H9 (cell line): Measurements from ENCODE around the gene PPIL6. TPM values are rescaled to one million over a fixed set of nuclear protein-coding genes. Genes with fewer than 3 reads are reported as not detected.
A peak's percentile ranks its signal among the peaks of the same experiment; 100 is the strongest.

Experiments used
- DNase-seq: peaks from one replicate; pipeline ENCODE4 v3.0.0-alpha.2; 2017
- H2AFZ ChIP-seq: one replicate; pipeline ENCODE4 v1.6.1; 2013; ENCODE audit warnings: mild to moderate bottlenecking, low read length, control low read depth, moderate library complexity
- H2AK5ac ChIP-seq: 2 replicates; pipeline ENCODE4 v1.6.1; 2013; ENCODE audit warnings: low read length, control low read depth, mixed read lengths; ENCODE audit not compliant: insufficient read length
- H2BK120ac ChIP-seq: one replicate; pipeline ENCODE4 v1.6.1; 2013; ENCODE audit warnings: low read depth, mild to moderate bottlenecking, low read length, control low read depth, inconsistent platforms; ENCODE audit not compliant: poor library complexity, severe bottlenecking
- H2BK12ac ChIP-seq: 2 replicates; pipeline ENCODE4 v1.6.1; 2013; ENCODE audit warnings: low read length, control low read depth, mixed read lengths, low read depth; ENCODE audit not compliant: insufficient read length
- H2BK15ac ChIP-seq: 2 replicates; pipeline ENCODE4 v1.6.1; 2013; ENCODE audit warnings: low read depth, low read length, control low read depth
- H2BK20ac ChIP-seq: one replicate; pipeline ENCODE4 v1.6.1; 2013; ENCODE audit warnings: low read depth, mild to moderate bottlenecking, low read length, control low read depth, inconsistent platforms; ENCODE audit not compliant: poor library complexity, severe bottlenecking
- H2BK5ac ChIP-seq: 2 replicates; pipeline ENCODE4 v1.6.1; 2013; ENCODE audit warnings: low read length, control low read depth, mixed read lengths; ENCODE audit not compliant: insufficient read length
- H3K14ac ChIP-seq: 2 replicates; pipeline ENCODE4 v1.6.1; 2013; ENCODE audit warnings: low read length, control low read depth; ENCODE audit not compliant: insufficient read depth
- H3K18ac ChIP-seq: 2 replicates; pipeline ENCODE4 v1.6.1; 2013; ENCODE audit warnings: low read depth, mild to moderate bottlenecking, mixed read lengths, low read length, control low read depth; ENCODE audit not compliant: insufficient read length
- H3K23ac ChIP-seq: 2 replicates; pipeline ENCODE4 v1.6.1; 2013; ENCODE audit warnings: low read length, control low read depth, mixed read lengths, low read depth; ENCODE audit not compliant: insufficient read length
- H3K23me2 ChIP-seq: 2 replicates; pipeline ENCODE4 v1.6.1; 2013; ENCODE audit warnings: low read depth, mild to moderate bottlenecking, mixed read lengths, low read length, control low read depth; ENCODE audit not compliant: insufficient read length, poor library complexity, severe bottlenecking
- H3K27ac ChIP-seq: 2 replicates; pipeline ENCODE4 v1.5.1; 2013; ENCODE audit warnings: low read length, control low read depth, mixed read lengths, low read depth; ENCODE audit not compliant: insufficient read length
- H3K27me3 ChIP-seq: 2 replicates; pipeline ENCODE4 v1.6.1; 2013; ENCODE audit warnings: low read length, control low read depth, inconsistent platforms; ENCODE audit not compliant: insufficient read depth
- H3K4ac ChIP-seq: 2 replicates; pipeline ENCODE4 v1.6.1; 2013; ENCODE audit warnings: low read depth, mild to moderate bottlenecking, control low read depth, inconsistent platforms, low read length, moderate library complexity
- H3K4me1 ChIP-seq: 2 replicates; pipeline ENCODE4 v1.6.1; 2013; ENCODE audit warnings: low read length, control low read depth, inconsistent platforms; ENCODE audit not compliant: insufficient read depth
- H3K4me2 ChIP-seq: 2 replicates; pipeline ENCODE4 v1.6.1; 2013; ENCODE audit warnings: low read length, control low read depth, mixed read lengths; ENCODE audit not compliant: insufficient read length, insufficient read depth
- H3K56ac ChIP-seq: 2 replicates; pipeline ENCODE4 v1.6.1; 2013; ENCODE audit warnings: low read depth, mild to moderate bottlenecking, mixed read lengths, low read length, control low read depth; ENCODE audit not compliant: insufficient read length
- H3K79me1 ChIP-seq: 2 replicates; pipeline ENCODE4 v1.6.1; 2013; ENCODE audit warnings: low read depth, mild to moderate bottlenecking, moderate library complexity, low read length, control low read depth, inconsistent platforms; ENCODE audit not compliant: insufficient read depth, poor library complexity, severe bottlenecking
- H3K79me2 ChIP-seq: 2 replicates; pipeline ENCODE4 v1.6.1; 2013; ENCODE audit warnings: low read length, control low read depth, inconsistent platforms; ENCODE audit not compliant: insufficient read depth
- H3K9ac ChIP-seq: 2 replicates; pipeline ENCODE4 v1.6.1; 2013; ENCODE audit warnings: low read length, control low read depth, mixed read lengths; ENCODE audit not compliant: insufficient read length; ENCODE audit errors: extremely low read depth
- H3K9me3 ChIP-seq: one replicate; pipeline ENCODE4 v1.6.1; 2013; ENCODE audit warnings: low read depth, low read length, inconsistent platforms; ENCODE audit not compliant: control insufficient read depth
- H3T11ph ChIP-seq: one replicate; pipeline ENCODE4 v1.6.1; 2013; ENCODE audit warnings: mild to moderate bottlenecking, low read length, control low read depth, inconsistent platforms
- H4K20me1 ChIP-seq: one replicate; pipeline ENCODE4 v1.6.1; 2013; ENCODE audit not compliant: control insufficient read depth, insufficient read length, insufficient read depth
- H4K5ac ChIP-seq: 2 replicates; pipeline ENCODE4 v1.6.1; 2013; ENCODE audit warnings: low read depth, mild to moderate bottlenecking, mixed read lengths, low read length, control low read depth; ENCODE audit not compliant: insufficient read length
- H4K8ac ChIP-seq: replicated peaks from 2 replicates; pipeline ENCODE4 v1.6.1; 2013; ENCODE audit warnings: low read length, control low read depth, mixed read lengths, low read depth; ENCODE audit not compliant: insufficient read length
- H4K91ac ChIP-seq: 2 replicates; pipeline ENCODE4 v1.6.1; 2013; ENCODE audit warnings: low read depth, mild to moderate bottlenecking, moderate library complexity, mixed read lengths, low read length, control low read depth; ENCODE audit not compliant: insufficient read length
- H3K27ac Mint-ChIP-seq, 3 experiments: 2 replicates in 2 of 3; 3 replicates in 1 of 3; pipeline ENCODE4 v1.8.0; 2020 to 2021; ENCODE audit warnings: mixed read lengths in 3 of 3, mild to moderate bottlenecking in 1 of 3, moderate library complexity in 1 of 3
- H3K27me3 Mint-ChIP-seq: 2 replicates; pipeline ENCODE4 v1.8.0; 2021; ENCODE audit warnings: low read depth, mild to moderate bottlenecking, moderate library complexity, mixed read lengths
- H3K36me3 Mint-ChIP-seq, 3 experiments: 2 replicates in 2 of 3; 3 replicates in 1 of 3; pipeline ENCODE4 v1.8.0; 2020 to 2021; ENCODE audit warnings: low read depth in 3 of 3, mixed read lengths in 3 of 3; ENCODE audit not compliant: insufficient read depth in 1 of 3
- H3K4me1 Mint-ChIP-seq, 2 experiments: 2 replicates each; pipeline ENCODE4 v1.8.0; 2020; ENCODE audit warnings: mixed read lengths in 2 of 2
- H3K4me3 Mint-ChIP-seq, 2 experiments: 2 replicates in 1 of 2; 3 replicates in 1 of 2; pipeline ENCODE4 v1.8.0; 2020 to 2021; ENCODE audit warnings: mild to moderate bottlenecking in 2 of 2, mixed read lengths in 2 of 2, moderate library complexity in 1 of 2
- H3K9me3 Mint-ChIP-seq, 2 experiments: 2 replicates in 1 of 2; 3 replicates in 1 of 2; pipeline ENCODE4 v1.8.0; 2020; ENCODE audit warnings: mild to moderate bottlenecking in 2 of 2, mixed read lengths in 2 of 2, moderate library complexity in 1 of 2
- WGBS: extraction: QIAGEN DNeasy Blood & Tissue Kit; methylation state at CpG from one replicate; pipeline ENCODE4 v1.1.7; 2013; ENCODE audit warnings: missing lambda C conversion rate, low lambda C conversion rate, mixed read lengths; ENCODE audit not compliant: insufficient read length; ENCODE audit errors: extremely low coverage; 5-methylcytosine and 5-hydroxymethylcytosine counted together
- total RNA-seq: library from RNA; stranded (reverse); gene quantifications from 2 replicates; pipeline ENCODE4 v1.2.1, GENCODE V29; 2021
- TF ChIP-seq, protein P1 (sequence below): fragments of 200-600 bp; sonication (generic); conservative IDR thresholded peaks from 3 replicates; pipeline ENCODE4 v1.8.0; 2021; ENCODE audit warnings: antibody characterized with exemption, mild to moderate bottlenecking

PPIL6 gene
- total RNA-seq, 1 experiment from 2014 or later = 1.0 TPM

DNA sequence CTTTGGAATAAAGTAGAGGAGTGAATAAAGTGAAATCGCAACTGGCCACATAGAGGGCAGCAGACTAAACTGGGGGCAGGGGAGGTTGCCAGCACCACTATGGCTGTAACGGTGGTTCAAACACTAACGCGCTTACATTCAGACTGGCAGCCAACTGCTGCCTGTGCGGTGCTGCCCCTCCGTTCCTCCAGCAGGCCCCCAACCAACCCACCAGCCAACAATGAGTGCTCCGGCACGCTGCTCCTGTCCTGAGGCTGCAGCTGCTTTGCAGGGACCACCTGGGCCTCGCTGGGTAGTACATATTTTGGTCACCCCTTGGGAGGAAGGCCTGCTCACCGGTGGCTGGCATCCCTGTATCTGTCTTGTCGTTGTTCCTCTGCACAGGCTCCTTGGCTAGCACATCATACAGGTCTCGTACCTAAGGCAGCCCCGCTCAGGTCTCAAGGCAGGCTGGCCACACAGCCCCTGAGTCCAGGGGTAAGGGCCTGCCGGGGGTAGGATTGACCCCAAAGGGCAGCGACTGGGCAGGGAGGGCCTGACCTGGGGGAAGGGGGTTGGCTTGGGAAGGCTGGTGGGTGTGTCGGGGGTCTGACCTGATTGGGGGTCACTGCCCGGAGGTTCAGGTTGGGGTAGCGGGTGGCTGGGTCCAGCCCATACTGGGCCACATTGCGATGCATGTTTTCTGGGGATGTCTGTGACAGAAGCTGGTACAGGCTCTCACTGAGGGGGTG lies 8.8 kb upstream of the PPIL6 start:
- Histone ChIP-seq H2BK120ac (no peak overlapping the region), H3K14ac (no peak overlapping the region), H2BK20ac (no peak overlapping the region), H2AK5ac (no peak overlapping the region), H3K18ac (no peak overlapping the region), H3K79me2 (no peaks in the 10 kb centered on the region), H4K5ac (no peak overlapping the region), H2BK5ac (no peak overlapping the region), H2BK15ac (no peak overlapping the region), H4K91ac (no peak overlapping the region), H3K4me1 (no peaks in the 10 kb centered on the region), H4K20me1 (no peaks in the 10 kb centered on the region), H2BK12ac (no peak overlapping the region), H2AFZ (no peak overlapping the region), H3K23ac (no peak overlapping the region), H3K4me2 (no peak overlapping the region), H3K79me1 (no peaks in the 10 kb centered on the region), H3K27ac (no peak overlapping the region), H3K56ac (no peak overlapping the region), H3K27me3 (no peaks in the 10 kb centered on the region), H4K8ac (no peak overlapping the region), H3K9me3 (no peaks in the 10 kb centered on the region), H3K9ac (no peak overlapping the region), H3T11ph (no peak overlapping the region), H3K23me2 (no peaks in the 10 kb centered on the region), H3K4ac (no peak overlapping the region)
- Mint-ChIP-seq H3K27me3 (no peaks in the 10 kb centered on the region), H3K27ac (peak overlapping the region in 1 of 3 experiments; percentile 55; a peak in 1 of 7 replicates), H3K36me3 (peaks cover 19 to 77% (median 59%) of the 10 kb centered on the region in 3 experiments), H3K4me3 (no peak overlapping the region), H3K4me1 (peaks cover 4% of the 10 kb centered on the region in 2 experiments; a peak in 3 of 4 replicates), H3K9me3 (no peaks in the 10 kb centered on the region; a peak in 1 of 5 replicates)
- no CpG with 5 or more reads among the region's 19 CpGs for WGBS
- TF ChIP-seq, protein P1, sequence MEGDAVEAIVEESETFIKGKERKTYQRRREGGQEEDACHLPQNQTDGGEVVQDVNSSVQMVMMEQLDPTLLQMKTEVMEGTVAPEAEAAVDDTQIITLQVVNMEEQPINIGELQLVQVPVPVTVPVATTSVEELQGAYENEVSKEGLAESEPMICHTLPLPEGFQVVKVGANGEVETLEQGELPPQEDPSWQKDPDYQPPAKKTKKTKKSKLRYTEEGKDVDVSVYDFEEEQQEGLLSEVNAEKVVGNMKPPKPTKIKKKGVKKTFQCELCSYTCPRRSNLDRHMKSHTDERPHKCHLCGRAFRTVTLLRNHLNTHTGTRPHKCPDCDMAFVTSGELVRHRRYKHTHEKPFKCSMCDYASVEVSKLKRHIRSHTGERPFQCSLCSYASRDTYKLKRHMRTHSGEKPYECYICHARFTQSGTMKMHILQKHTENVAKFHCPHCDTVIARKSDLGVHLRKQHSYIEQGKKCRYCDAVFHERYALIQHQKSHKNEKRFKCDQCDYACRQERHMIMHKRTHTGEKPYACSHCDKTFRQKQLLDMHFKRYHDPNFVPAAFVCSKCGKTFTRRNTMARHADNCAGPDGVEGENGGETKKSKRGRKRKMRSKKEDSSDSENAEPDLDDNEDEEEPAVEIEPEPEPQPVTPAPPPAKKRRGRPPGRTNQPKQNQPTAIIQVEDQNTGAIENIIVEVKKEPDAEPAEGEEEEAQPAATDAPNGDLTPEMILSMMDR = no peak
- no peak for DNase-seq
